H9 (cell line): ENCODE results near the gene FHL2. TPM values are rescaled to one million over a fixed set of nuclear protein-coding genes. Genes with fewer than 3 reads are reported as not detected.

Experiments
- DNase-seq: peaks from one replicate; pipeline ENCODE4 v3.0.0-alpha.2; 2017
- H2AFZ ChIP-seq: one replicate; pipeline ENCODE4 v1.6.1; 2013; ENCODE audit warnings: mild to moderate bottlenecking, low read length, control low read depth, moderate library complexity
- H2AK5ac ChIP-seq: 2 replicates; pipeline ENCODE4 v1.6.1; 2013; ENCODE audit warnings: low read length, control low read depth, mixed read lengths; ENCODE audit not compliant: insufficient read length
- H2BK120ac ChIP-seq: one replicate; pipeline ENCODE4 v1.6.1; 2013; ENCODE audit warnings: low read depth, mild to moderate bottlenecking, low read length, control low read depth, inconsistent platforms; ENCODE audit not compliant: poor library complexity, severe bottlenecking
- H2BK12ac ChIP-seq: 2 replicates; pipeline ENCODE4 v1.6.1; 2013; ENCODE audit warnings: low read length, control low read depth, mixed read lengths, low read depth; ENCODE audit not compliant: insufficient read length
- H2BK15ac ChIP-seq: 2 replicates; pipeline ENCODE4 v1.6.1; 2013; ENCODE audit warnings: low read depth, low read length, control low read depth
- H2BK20ac ChIP-seq: one replicate; pipeline ENCODE4 v1.6.1; 2013; ENCODE audit warnings: low read depth, mild to moderate bottlenecking, low read length, control low read depth, inconsistent platforms; ENCODE audit not compliant: poor library complexity, severe bottlenecking
- H2BK5ac ChIP-seq: 2 replicates; pipeline ENCODE4 v1.6.1; 2013; ENCODE audit warnings: low read length, control low read depth, mixed read lengths; ENCODE audit not compliant: insufficient read length
- H3K14ac ChIP-seq: 2 replicates; pipeline ENCODE4 v1.6.1; 2013; ENCODE audit warnings: low read length, control low read depth; ENCODE audit not compliant: insufficient read depth
- H3K18ac ChIP-seq: 2 replicates; pipeline ENCODE4 v1.6.1; 2013; ENCODE audit warnings: low read depth, mild to moderate bottlenecking, mixed read lengths, low read length, control low read depth; ENCODE audit not compliant: insufficient read length
- H3K23ac ChIP-seq: 2 replicates; pipeline ENCODE4 v1.6.1; 2013; ENCODE audit warnings: low read length, control low read depth, mixed read lengths, low read depth; ENCODE audit not compliant: insufficient read length
- H3K23me2 ChIP-seq: 2 replicates; pipeline ENCODE4 v1.6.1; 2013; ENCODE audit warnings: low read depth, mild to moderate bottlenecking, mixed read lengths, low read length, control low read depth; ENCODE audit not compliant: insufficient read length, poor library complexity, severe bottlenecking
- H3K27ac ChIP-seq: 2 replicates; pipeline ENCODE4 v1.5.1; 2013; ENCODE audit warnings: low read length, control low read depth, mixed read lengths, low read depth; ENCODE audit not compliant: insufficient read length
- H3K27me3 ChIP-seq: 2 replicates; pipeline ENCODE4 v1.6.1; 2013; ENCODE audit warnings: low read length, control low read depth, inconsistent platforms; ENCODE audit not compliant: insufficient read depth
- H3K4ac ChIP-seq: 2 replicates; pipeline ENCODE4 v1.6.1; 2013; ENCODE audit warnings: low read depth, mild to moderate bottlenecking, control low read depth, inconsistent platforms, low read length, moderate library complexity
- H3K4me1 ChIP-seq: 2 replicates; pipeline ENCODE4 v1.6.1; 2013; ENCODE audit warnings: low read length, control low read depth, inconsistent platforms; ENCODE audit not compliant: insufficient read depth
- H3K4me2 ChIP-seq: 2 replicates; pipeline ENCODE4 v1.6.1; 2013; ENCODE audit warnings: low read length, control low read depth, mixed read lengths; ENCODE audit not compliant: insufficient read length, insufficient read depth
- H3K56ac ChIP-seq: 2 replicates; pipeline ENCODE4 v1.6.1; 2013; ENCODE audit warnings: low read depth, mild to moderate bottlenecking, mixed read lengths, low read length, control low read depth; ENCODE audit not compliant: insufficient read length
- H3K79me1 ChIP-seq: 2 replicates; pipeline ENCODE4 v1.6.1; 2013; ENCODE audit warnings: low read depth, mild to moderate bottlenecking, moderate library complexity, low read length, control low read depth, inconsistent platforms; ENCODE audit not compliant: insufficient read depth, poor library complexity, severe bottlenecking
- H3K79me2 ChIP-seq: 2 replicates; pipeline ENCODE4 v1.6.1; 2013; ENCODE audit warnings: low read length, control low read depth, inconsistent platforms; ENCODE audit not compliant: insufficient read depth
- H3K9ac ChIP-seq: 2 replicates; pipeline ENCODE4 v1.6.1; 2013; ENCODE audit warnings: low read length, control low read depth, mixed read lengths; ENCODE audit not compliant: insufficient read length; ENCODE audit errors: extremely low read depth
- H3K9me3 ChIP-seq: one replicate; pipeline ENCODE4 v1.6.1; 2013; ENCODE audit warnings: low read depth, low read length, inconsistent platforms; ENCODE audit not compliant: control insufficient read depth
- H3T11ph ChIP-seq: one replicate; pipeline ENCODE4 v1.6.1; 2013; ENCODE audit warnings: mild to moderate bottlenecking, low read length, control low read depth, inconsistent platforms
- H4K20me1 ChIP-seq: one replicate; pipeline ENCODE4 v1.6.1; 2013; ENCODE audit not compliant: control insufficient read depth, insufficient read length, insufficient read depth
- H4K5ac ChIP-seq: 2 replicates; pipeline ENCODE4 v1.6.1; 2013; ENCODE audit warnings: low read depth, mild to moderate bottlenecking, mixed read lengths, low read length, control low read depth; ENCODE audit not compliant: insufficient read length
- H4K8ac ChIP-seq: replicated peaks from 2 replicates; pipeline ENCODE4 v1.6.1; 2013; ENCODE audit warnings: low read length, control low read depth, mixed read lengths, low read depth; ENCODE audit not compliant: insufficient read length
- H4K91ac ChIP-seq: 2 replicates; pipeline ENCODE4 v1.6.1; 2013; ENCODE audit warnings: low read depth, mild to moderate bottlenecking, moderate library complexity, mixed read lengths, low read length, control low read depth; ENCODE audit not compliant: insufficient read length
- H3K27ac Mint-ChIP-seq, 3 experiments: 2 replicates in 2 of 3; 3 replicates in 1 of 3; pipeline ENCODE4 v1.8.0; 2020 to 2021; ENCODE audit warnings: mixed read lengths in 3 of 3, mild to moderate bottlenecking in 1 of 3, moderate library complexity in 1 of 3
- H3K27me3 Mint-ChIP-seq: 2 replicates; pipeline ENCODE4 v1.8.0; 2021; ENCODE audit warnings: low read depth, mild to moderate bottlenecking, moderate library complexity, mixed read lengths
- H3K36me3 Mint-ChIP-seq, 3 experiments: 2 replicates in 2 of 3; 3 replicates in 1 of 3; pipeline ENCODE4 v1.8.0; 2020 to 2021; ENCODE audit warnings: low read depth in 3 of 3, mixed read lengths in 3 of 3; ENCODE audit not compliant: insufficient read depth in 1 of 3
- H3K4me1 Mint-ChIP-seq, 2 experiments: 2 replicates each; pipeline ENCODE4 v1.8.0; 2020; ENCODE audit warnings: mixed read lengths in 2 of 2
- H3K4me3 Mint-ChIP-seq, 2 experiments: 2 replicates in 1 of 2; 3 replicates in 1 of 2; pipeline ENCODE4 v1.8.0; 2020 to 2021; ENCODE audit warnings: mild to moderate bottlenecking in 2 of 2, mixed read lengths in 2 of 2, moderate library complexity in 1 of 2
- H3K9me3 Mint-ChIP-seq, 2 experiments: 2 replicates in 1 of 2; 3 replicates in 1 of 2; pipeline ENCODE4 v1.8.0; 2020; ENCODE audit warnings: mild to moderate bottlenecking in 2 of 2, mixed read lengths in 2 of 2, moderate library complexity in 1 of 2
- CTCF ChIP-seq: fragments of 200-600 bp; sonication (generic); conservative IDR thresholded peaks from 3 replicates; pipeline ENCODE4 v1.8.0; 2021; ENCODE audit warnings: antibody characterized with exemption, mild to moderate bottlenecking
- WGBS: extraction: QIAGEN DNeasy Blood & Tissue Kit; methylation state at CpG from one replicate; pipeline ENCODE4 v1.1.7; 2013; ENCODE audit warnings: missing lambda C conversion rate, low lambda C conversion rate, mixed read lengths; ENCODE audit not compliant: insufficient read length; ENCODE audit errors: extremely low coverage; 5-methylcytosine and 5-hydroxymethylcytosine counted together
- total RNA-seq: library from RNA; stranded (reverse); gene quantifications from 2 replicates; pipeline ENCODE4 v1.2.1, GENCODE V29; 2021

FHL2 gene
- total RNA-seq, 1 experiment from 2014 or later = 34.9 TPM

GRCh38 chr2:105329561-105330495 is 69.0 kb downstream of the FHL2 start, which contains the start of gene TGFBRAP1:
Gene TGFBRAP1 (minus strand): TSS chr2:105329735. CDS start chr2:105308301, 21,434 bp downstream.
- Mint-ChIP-seq H3K4me1 (peaks cover 29 to 32% of the 10 kb centered on the region in 2 experiments), H3K4me3 (peak within 1 kb of the TSS; percentile 88 to 89), H3K27me3 (peaks cover 3% of the 10 kb centered on the region; the same call in 1 of the 2 replicates), H3K27ac (peak within 1 kb of the TSS; percentile 10 to 97 (median 80); a peak in 6 of 7 replicates), H3K36me3 (peaks cover 0 to 10% (median 0%) of the 10 kb centered on the region in 3 experiments; a peak in 4 of 7 replicates), H3K9me3 (no peaks in the 10 kb centered on the region)
- H3K56ac ChIP-seq = no peak within 1 kb of the TSS
- H2AK5ac ChIP-seq = no peak within 1 kb of the TSS
- peak; percentile 45 for DNase-seq
- no peak within 1 kb of the TSS for H4K91ac ChIP-seq
- no peak within 1 kb of the TSS for H2BK15ac ChIP-seq
- no peaks in the 10 kb centered on the region for H3K27me3 ChIP-seq
- no peak for TF ChIP-seq CTCF
- no peak within 1 kb of the TSS for H2BK20ac ChIP-seq
- H2AFZ ChIP-seq = no peak within 1 kb of the TSS
- no peak within 1 kb of the TSS for H4K8ac ChIP-seq
- H4K20me1 ChIP-seq = no peaks in the 10 kb centered on the region
- no peak within 1 kb of the TSS for H3K27ac ChIP-seq
- H3K23me2 ChIP-seq = peaks cover 12% of the 10 kb centered on the region
- no peaks in the 10 kb centered on the region for H3K9me3 ChIP-seq
- H3K4ac ChIP-seq = no peak within 1 kb of the TSS
- H2BK12ac ChIP-seq = no peak within 1 kb of the TSS
- H3K18ac ChIP-seq = peak within 1 kb of the TSS; percentile 9
- H3K23ac ChIP-seq = no peak within 1 kb of the TSS
- no peak within 1 kb of the TSS for H3T11ph ChIP-seq
- H4K5ac ChIP-seq = no peak within 1 kb of the TSS
- H3K79me2 ChIP-seq = peaks cover 7% of the 10 kb centered on the region; the same call in 1 of the 2 replicates
- peak within 1 kb of the TSS; percentile 60 for H3K4me2 ChIP-seq
- no peak within 1 kb of the TSS for H2BK5ac ChIP-seq
- no peaks in the 10 kb centered on the region for H3K79me1 ChIP-seq
- no CpG with 5 or more reads among the region's 101 CpGs for WGBS
- no peak within 1 kb of the TSS for H2BK120ac ChIP-seq
- H3K9ac ChIP-seq = peak within 1 kb of the TSS; percentile 71
- H3K14ac ChIP-seq = peak within 1 kb of the TSS; percentile 62
- peaks cover 8% of the 10 kb centered on the region; the same call in 1 of the 2 replicates for H3K4me1 ChIP-seq
